Right atrium auricular region (tissue), 2 donors: Measurements from ENCODE around the gene DNAJC2. TPM values are rescaled to one million over a fixed set of nuclear protein-coding genes. Genes with fewer than 3 reads are reported as not detected.

Source experiments
- DNase-seq: peaks from one replicate; pipeline ENCODE4 v3.0.0-alpha.2; 2019; ENCODE audit warnings: low spot score
- H3K27ac ChIP-seq, 2 donors: fragments of 200-600 bp; sonication (generic); 1 replicate in 1 of 2; 2 replicates in 1 of 2; pipeline ENCODE4 v1.5.1; 2016 to 2019
- H3K27me3 ChIP-seq, 2 donors: fragments of 200-600 bp; sonication (generic); one replicate each; pipeline versions ENCODE4 v1.5.1 to v1.6.0; 2017 to 2019
- H3K36me3 ChIP-seq: fragments of 200-600 bp; sonication (generic); one replicate; pipeline ENCODE4 v1.5.1; 2016
- H3K4me1 ChIP-seq, 2 donors: fragments of 200-600 bp; sonication (generic); one replicate each; pipeline versions ENCODE4 v1.5.1 to v1.6.0; 2017 to 2019
- H3K4me3 ChIP-seq, 2 donors: fragments of 200-600 bp; sonication (generic); 1 replicate in 1 of 2; 2 replicates in 1 of 2; pipeline ENCODE4 v1.5.1; 2017 to 2019; ENCODE audit warnings: mild to moderate bottlenecking in 1 of 2, moderate library complexity in 1 of 2
- H3K9me3 ChIP-seq, 2 donors: fragments of 200-600 bp; sonication (generic); one replicate each; pipeline ENCODE4 v1.5.1; 2019
- CTCF ChIP-seq, 2 donors: fragments of 200-600 bp; sonication (generic); IDR thresholded peaks; one replicate each; pipeline ENCODE4 v1.5.1; 2019; ENCODE audit warnings: antibody characterized with exemption in 2 of 2
- total RNA-seq, 2 donors: library from RNA; depleted of rRNA; stranded (reverse); fragments of >200 nt; gene quantifications; one replicate each; pipeline ENCODE4 v1.1.0, GENCODE V29; 2016

The DNAJC2 gene
- total RNA-seq, 2 donors from 2014 or later, result 7.7 to 14.4 TPM

- Histone ChIP-seq H3K27ac (no peak overlapping the region), H3K4me3 (no peak overlapping the region), H3K27me3 (no peaks in the 10 kb centered on the region), H3K9me3 (no peaks in the 10 kb centered on the region), H3K4me1 (no peaks in the 10 kb centered on the region), H3K36me3 (peaks cover 93% of the 10 kb centered on the region)
- DNase-seq, result no peak
- no peak for TF ChIP-seq CTCF (IDR thresholded peaks at IDR 0.05)
Observed at GRCh38 chr7:103307503-103308231, 36.9 kb downstream of the DNAJC2 start.

GRCh38 chr7:103301441-103301840 lies 43.1 kb downstream of the DNAJC2 start:
- no peak for TF ChIP-seq CTCF (IDR thresholded peaks at IDR 0.05)
- Histone ChIP-seq H3K27ac (no peak overlapping the region), H3K27me3 (no peaks in the 10 kb centered on the region), H3K9me3 (no peaks in the 10 kb centered on the region), H3K4me1 (peaks cover 0 to 20% of the 10 kb centered on the region in 2 donors), H3K36me3 (peaks cover 72% of the 10 kb centered on the region), H3K4me3 (no peak overlapping the region)
- no peak for DNase-seq

GRCh38 chr7:103299660-103300059 lies 44.9 kb downstream of the DNAJC2 start:
- Histone ChIP-seq H3K4me1 (peaks cover 0 to 20% of the 10 kb centered on the region in 2 donors), H3K27ac (no peak overlapping the region), H3K36me3 (peaks cover 54% of the 10 kb centered on the region), H3K9me3 (no peaks in the 10 kb centered on the region), H3K4me3 (no peak overlapping the region), H3K27me3 (no peaks in the 10 kb centered on the region)
- TF ChIP-seq CTCF (IDR thresholded peaks at IDR 0.05), result no peak
- DNase-seq, result no peak

- no peak for TF ChIP-seq CTCF (IDR thresholded peaks at IDR 0.05)
- peaks cover 38% of the 10 kb centered on the region for H3K36me3 ChIP-seq
- peak overlapping the region; percentile 74 to 81 for H3K27ac ChIP-seq
- peaks cover 0 to 20% of the 10 kb centered on the region in 2 donors for H3K4me1 ChIP-seq
- H3K27me3 ChIP-seq, result no peaks in the 10 kb centered on the region
- DNase-seq, result no peak
- no peaks in the 10 kb centered on the region for H3K9me3 ChIP-seq
- peak overlapping the region; percentile 81 to 83 for H3K4me3 ChIP-seq
Observed at GRCh38 chr7:103297837-103298179, 46.8 kb downstream of the DNAJC2 start.

GRCh38 chr7:103296901-103297836 lies 47.4 kb downstream of the DNAJC2 start, which contains the start of gene PMPCB:
PMPCB (plus strand) TSS chr7:103297435; CDS start chr7:103297460, 25 bp downstream.
- peaks cover 32% of the 10 kb centered on the region for H3K36me3 ChIP-seq
- DNase-seq, result peak; percentile 96
- peak within 1 kb of the TSS; percentile 81 to 83 for H3K4me3 ChIP-seq
- H3K27ac ChIP-seq, result peak within 1 kb of the TSS; percentile 74 to 81
- peaks cover 0 to 20% of the 10 kb centered on the region in 2 donors for H3K4me1 ChIP-seq
- H3K27me3 ChIP-seq, result no peaks in the 10 kb centered on the region
- H3K9me3 ChIP-seq, result no peaks in the 10 kb centered on the region
- peak; percentile 93 to 97 for TF ChIP-seq CTCF (IDR thresholded peaks at IDR 0.05)
